Epithelial cell of proximal tubule (primary cell): ENCODE data around the gene PIGK. TPM values are rescaled to one million over a fixed set of nuclear protein-coding genes. Genes with fewer than 3 reads are reported as not detected.
"Not testable (repeated sequence)": the region's sequence is repeated elsewhere in the genome, so short reads cannot be mapped to it uniquely, and the experiment has no call there.

Experiments
- DNase-seq: peaks from one replicate; pipeline ENCODE4 v3.0.0-alpha.2; 2011; ENCODE audit warnings: low read depth
- H3K4me3 ChIP-seq: 2 replicates; pipeline ENCODE4 v1.5.1; 2011; ENCODE audit warnings: low read depth, mild to moderate bottlenecking, low read length
- CTCF ChIP-seq: conservative IDR thresholded peaks from 2 replicates; pipeline ENCODE4 v1.5.1; 2012; ENCODE audit warnings: low read depth, mild to moderate bottlenecking, low read length
- total RNA-seq: library from RNA; depleted of rRNA; stranded (reverse); fragments of >200 nt; gene quantifications from 2 replicates; pipeline ENCODE4 v1.2.3, GENCODE V29; 2015

PIGK gene
- total RNA-seq, 1 donor from 2014 or later = 14.4 TPM

- no peak for TF ChIP-seq CTCF
- DNase-seq = no peak
- H3K4me3 ChIP-seq = no peak overlapping the region
Measured at GRCh38 chr1:77170687-77171086, 48.5 kb downstream of the PIGK start.

GRCh38 chr1:77168358-77168757 is 50.9 kb downstream of the PIGK start:
- no peak for DNase-seq
- H3K4me3 ChIP-seq = no peak overlapping the region
- no peak for TF ChIP-seq CTCF

GRCh38 chr1:77164434-77164944 is 54.7 kb downstream of the PIGK start:
- no peak for TF ChIP-seq CTCF
- H3K4me3 ChIP-seq = no peak overlapping the region

GRCh38 chr1:77159706-77160105 is 59.5 kb downstream of the PIGK start:
- DNase-seq, H3K4me3 ChIP-seq: not testable (repeated sequence)

More at GRCh38 chr1:77164434-77164944, 54.7 kb downstream of the PIGK start:
- no peak for DNase-seq

- no peak for TF ChIP-seq CTCF
- DNase-seq = no peak
Measured at GRCh38 chr1:77156214-77156613, 63.0 kb downstream of the PIGK start.

GRCh38 chr1:77146270-77146669 is 73.0 kb downstream of the PIGK start:
- H3K4me3 ChIP-seq = no peak overlapping the region
- no peak for DNase-seq
- TF ChIP-seq CTCF = no peak

More at GRCh38 chr1:77156214-77156613, 63.0 kb downstream of the PIGK start:
- no peak overlapping the region for H3K4me3 ChIP-seq

GRCh38 chr1:77143529-77144121 is 75.6 kb downstream of the PIGK start:
- no peak for TF ChIP-seq CTCF
- no peak for DNase-seq

More at GRCh38 chr1:77143529-77144121, 75.6 kb downstream of the PIGK start:
- H3K4me3 ChIP-seq = no peak overlapping the region
